GM23338 (cell line): ENCODE results near the gene FHAD1. TPM values are rescaled to one million over a fixed set of nuclear protein-coding genes. Genes with fewer than 3 reads are reported as not detected.
A peak's percentile ranks its signal among the peaks of the same experiment; 100 is the strongest.

Experiments used
- ATAC-seq: fragments of 200-7000 bp; cut with Tn5 transposase; 3 replicates; pipeline ENCODE4 v1.9.1; 2020
- DNase-seq: peaks from one replicate; pipeline ENCODE4 v3.0.0-alpha.2; 2015; ENCODE audit warnings: low spot score
- H2AFZ ChIP-seq: fragments of 200-600 bp; sonication (generic); 2 replicates; pipeline ENCODE4 v1.8.0; 2016; ENCODE audit warnings: antibody characterized with exemption, mild to moderate bottlenecking, moderate library complexity
- H3F3A ChIP-seq: fragments of 200-600 bp; sonication (generic); replicated peaks from 2 replicates; pipeline ENCODE4 v1.8.0; 2017; ENCODE audit warnings: antibody characterized with exemption, mixed run types, low read depth
- H3K27ac ChIP-seq: fragments of 200-600 bp; sonication (generic); 2 replicates; pipeline ENCODE4 v1.6.1; 2016; ENCODE audit warnings: low read depth
- H3K27me3 ChIP-seq: fragments of 200-600 bp; sonication (generic); 2 replicates; pipeline ENCODE4 v1.8.0; 2016; ENCODE audit warnings: mild to moderate bottlenecking, mixed run types, moderate library complexity; ENCODE audit not compliant: insufficient read depth
- H3K36me3 ChIP-seq: fragments of 200-600 bp; sonication (generic); 2 replicates; pipeline ENCODE4 v1.8.0; 2016; ENCODE audit warnings: mild to moderate bottlenecking; ENCODE audit not compliant: insufficient read depth
- H3K4me1 ChIP-seq: fragments of 200-600 bp; sonication (generic); 2 replicates; pipeline ENCODE4 v1.8.0; 2016; ENCODE audit warnings: mild to moderate bottlenecking, moderate library complexity; ENCODE audit not compliant: insufficient read depth
- H3K4me2 ChIP-seq: fragments of 200-600 bp; sonication (generic); 2 replicates; pipeline ENCODE4 v1.7.1; 2017; ENCODE audit warnings: mixed run types
- H3K4me3 ChIP-seq: fragments of 200-600 bp; sonication (generic); 2 replicates; pipeline ENCODE4 v1.6.1; 2016; ENCODE audit warnings: mixed run types
- H3K79me2 ChIP-seq: fragments of 200-600 bp; sonication (generic); replicated peaks from 2 replicates; pipeline ENCODE4 v1.8.0; 2017; ENCODE audit warnings: mild to moderate bottlenecking; ENCODE audit not compliant: insufficient read depth
- H3K9me2 ChIP-seq: fragments of 200-600 bp; sonication (generic); 2 replicates; pipeline ENCODE4 v1.8.0; 2017; ENCODE audit not compliant: insufficient read depth
- H4K20me1 ChIP-seq: fragments of 200-600 bp; sonication (generic); replicated peaks from 2 replicates; pipeline ENCODE4 v1.8.0; 2017; ENCODE audit warnings: mild to moderate bottlenecking; ENCODE audit not compliant: insufficient read depth
- H3K27ac Mint-ChIP-seq: 2 replicates; pipeline ENCODE4 v1.8.0; 2020; ENCODE audit warnings: inconsistent platforms, mild to moderate bottlenecking, moderate library complexity, mixed read lengths
- H3K27me3 Mint-ChIP-seq: 3 replicates; pipeline ENCODE4 v1.8.0; 2022; ENCODE audit warnings: low read depth, mild to moderate bottlenecking, moderate library complexity, mixed read lengths, inconsistent platforms; ENCODE audit not compliant: insufficient read depth, poor library complexity
- H3K36me3 Mint-ChIP-seq: 3 replicates; pipeline ENCODE4 v1.8.0; 2021; ENCODE audit warnings: low read depth, mild to moderate bottlenecking, inconsistent platforms, moderate library complexity, mixed read lengths
- H3K4me1 Mint-ChIP-seq: 3 replicates; pipeline ENCODE4 v1.8.0; 2020; ENCODE audit warnings: mild to moderate bottlenecking, inconsistent platforms, mixed read lengths
- H3K4me3 Mint-ChIP-seq: 3 replicates; pipeline ENCODE4 v1.8.0; 2021; ENCODE audit warnings: moderate library complexity, mild to moderate bottlenecking, inconsistent platforms, mixed read lengths
- H3K9me3 Mint-ChIP-seq: 3 replicates; pipeline ENCODE4 v1.8.0; 2020; ENCODE audit warnings: moderate library complexity, mild to moderate bottlenecking, inconsistent platforms, mixed read lengths
- CREB1 ChIP-seq: fragments of 250-450 bp; sonication (Bioruptor Pico); IDR thresholded peaks from 2 replicates; pipeline ENCODE4 v1.5.0; 2020; ENCODE audit warnings: low read depth, mild to moderate bottlenecking, moderate library complexity
- EZH2 ChIP-seq: fragments of 200-600 bp; sonication (generic); IDR thresholded peaks from one replicate; pipeline ENCODE4 v1.8.0; 2017; ENCODE audit warnings: antibody characterized with exemption, mild to moderate bottlenecking, low read depth; ENCODE audit not compliant: unreplicated experiment
- EZH2phosphoT487 ChIP-seq: fragments of 200-600 bp; sonication (generic); IDR thresholded peaks from one replicate; pipeline ENCODE4 v1.8.1; 2018; ENCODE audit warnings: antibody characterized with exemption; ENCODE audit not compliant: unreplicated experiment
- NANOG ChIP-seq: IDR thresholded peaks from 2 replicates; pipeline ENCODE4 v1.6.1; 2016; ENCODE audit warnings: antibody characterized with exemption, borderline replicate concordance
- STAT1 ChIP-seq: IDR thresholded peaks from one replicate; pipeline ENCODE4 v1.6.1; 2016; ENCODE audit warnings: antibody characterized with exemption; ENCODE audit not compliant: unreplicated experiment
- ZNF114 ChIP-seq: fragments of 250-450 bp; sonication (Bioruptor Pico); IDR thresholded peaks from 2 replicates; pipeline ENCODE4 v1.5.0; 2020; ENCODE audit warnings: mild to moderate bottlenecking, moderate library complexity
- ZNF331 ChIP-seq: fragments of 250-450 bp; sonication (Bioruptor Pico); IDR thresholded peaks from 2 replicates; pipeline ENCODE4 v1.5.0; 2020; ENCODE audit warnings: low read depth, mild to moderate bottlenecking, moderate library complexity
- polyA plus RNA-seq: library from polyadenylated mRNA; unstranded; fragments of >200 nt; fragmentation: Nextera tagmentation; extraction: Ambion mirVana; gene quantifications from 2 replicates; pipeline ENCODE4 v1.2.1, GENCODE V29; 2016
- total RNA-seq: library from RNA; depleted of rRNA; stranded (reverse); fragments of >200 nt; shearing (Covaris generic); gene quantifications from 2 replicates; pipeline ENCODE4 v1.2.3, GENCODE V29; 2014
- TF ChIP-seq, protein P1 (sequence below): IDR thresholded peaks from one replicate; pipeline ENCODE4 v1.6.1; 2018; ENCODE audit warnings: antibody characterized with exemption; ENCODE audit not compliant: unreplicated experiment
- TF ChIP-seq, protein P2 (sequence below), 2 experiments: fragments of 200-600 bp in 1 of 2; sonication (generic) in 1 of 2; conservative IDR thresholded peaks; 2 replicates each; pipeline versions ENCODE4 v1.5.1 to v1.6.1; 2016 to 2017; ENCODE audit warnings: antibody characterized with exemption in 2 of 2, low read depth in 2 of 2, mild to moderate bottlenecking in 2 of 2, moderate library complexity in 1 of 2

FHAD1 gene
- total and polyA plus RNA-seq, 2 experiments from 2014 or later = 1.8 to 3.3 TPM

DNA sequence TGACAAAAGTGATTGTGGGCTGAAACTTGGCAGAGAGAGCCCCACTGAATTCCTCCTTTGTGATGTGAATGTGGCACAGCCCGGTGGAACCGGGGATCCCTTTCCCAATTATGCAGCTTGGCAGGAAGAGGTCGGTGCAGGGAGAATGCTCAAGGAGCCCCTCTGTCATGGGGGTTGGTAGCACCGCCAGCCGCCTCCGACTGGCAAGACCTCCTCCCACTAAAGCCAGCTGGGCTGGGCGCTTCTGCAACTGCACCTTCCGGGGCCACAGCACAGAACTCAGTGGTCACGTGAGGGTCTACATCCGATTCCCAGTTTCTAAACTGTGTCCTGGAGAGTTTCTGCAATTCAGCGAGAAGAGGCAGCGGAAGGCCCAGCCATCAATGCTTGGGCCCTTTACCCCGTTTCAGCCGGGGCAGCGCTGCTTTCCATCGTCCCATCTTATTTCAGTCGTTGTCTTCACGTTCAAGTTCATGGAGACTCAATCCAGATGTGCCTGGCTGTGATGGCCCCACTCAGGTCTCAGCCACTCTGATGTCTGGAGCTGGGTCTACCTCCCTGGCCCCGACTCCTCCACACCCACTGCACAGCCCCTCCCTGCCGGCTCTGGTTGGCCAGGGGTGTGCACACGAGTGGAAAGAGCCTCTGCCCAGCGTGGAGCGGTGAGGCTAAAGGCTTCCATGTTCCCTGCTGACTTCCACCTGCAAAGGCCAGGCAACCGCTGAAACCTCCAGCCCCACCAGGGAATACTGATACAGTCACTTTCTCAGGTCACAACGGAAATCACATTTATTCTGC lies 39.8 kb upstream of the FHAD1 start:
- H3K4me1 ChIP-seq = peaks cover 29% of the 10 kb centered on the region
- peak; percentile 86 for ATAC-seq
- peak overlapping the region; percentile 64 for H3K4me3 Mint-ChIP-seq
- no peaks in the 10 kb centered on the region for H3K9me3 Mint-ChIP-seq
- no peaks in the 10 kb centered on the region for H3K36me3 Mint-ChIP-seq
- H3K4me2 ChIP-seq = peak overlapping the region; percentile 61
- H3K27me3 ChIP-seq = no peaks in the 10 kb centered on the region
- H4K20me1 ChIP-seq = no peaks in the 10 kb centered on the region
- peak overlapping the region; percentile 29 for H3K4me3 ChIP-seq
- H3K36me3 ChIP-seq = no peaks in the 10 kb centered on the region
- H3K27ac ChIP-seq = peak overlapping the region; percentile 92
- H3F3A ChIP-seq = peaks cover 8% of the 10 kb centered on the region
- DNase-seq = peak; percentile 71
- H3K79me2 ChIP-seq = no peaks in the 10 kb centered on the region; the same call in 1 of the 2 replicates
- H3K9me2 ChIP-seq = no peaks in the 10 kb centered on the region
- H2AFZ ChIP-seq = peak overlapping the region; percentile 24; the same call in 1 of the 2 replicates
- H3K27me3 Mint-ChIP-seq = peaks cover 11% of the 10 kb centered on the region
- H3K27ac Mint-ChIP-seq = peak overlapping the region; percentile 92
- no peak for TF ChIP-seq CREB1
- no peak for TF ChIP-seq NANOG
- TF ChIP-seq ZNF331 (CRISPR knock-in tag) = no peak
- TF ChIP-seq EZH2phosphoT487 = no peak
- no peak for TF ChIP-seq ZNF114 (CRISPR knock-in tag)
- TF ChIP-seq, protein P1, sequence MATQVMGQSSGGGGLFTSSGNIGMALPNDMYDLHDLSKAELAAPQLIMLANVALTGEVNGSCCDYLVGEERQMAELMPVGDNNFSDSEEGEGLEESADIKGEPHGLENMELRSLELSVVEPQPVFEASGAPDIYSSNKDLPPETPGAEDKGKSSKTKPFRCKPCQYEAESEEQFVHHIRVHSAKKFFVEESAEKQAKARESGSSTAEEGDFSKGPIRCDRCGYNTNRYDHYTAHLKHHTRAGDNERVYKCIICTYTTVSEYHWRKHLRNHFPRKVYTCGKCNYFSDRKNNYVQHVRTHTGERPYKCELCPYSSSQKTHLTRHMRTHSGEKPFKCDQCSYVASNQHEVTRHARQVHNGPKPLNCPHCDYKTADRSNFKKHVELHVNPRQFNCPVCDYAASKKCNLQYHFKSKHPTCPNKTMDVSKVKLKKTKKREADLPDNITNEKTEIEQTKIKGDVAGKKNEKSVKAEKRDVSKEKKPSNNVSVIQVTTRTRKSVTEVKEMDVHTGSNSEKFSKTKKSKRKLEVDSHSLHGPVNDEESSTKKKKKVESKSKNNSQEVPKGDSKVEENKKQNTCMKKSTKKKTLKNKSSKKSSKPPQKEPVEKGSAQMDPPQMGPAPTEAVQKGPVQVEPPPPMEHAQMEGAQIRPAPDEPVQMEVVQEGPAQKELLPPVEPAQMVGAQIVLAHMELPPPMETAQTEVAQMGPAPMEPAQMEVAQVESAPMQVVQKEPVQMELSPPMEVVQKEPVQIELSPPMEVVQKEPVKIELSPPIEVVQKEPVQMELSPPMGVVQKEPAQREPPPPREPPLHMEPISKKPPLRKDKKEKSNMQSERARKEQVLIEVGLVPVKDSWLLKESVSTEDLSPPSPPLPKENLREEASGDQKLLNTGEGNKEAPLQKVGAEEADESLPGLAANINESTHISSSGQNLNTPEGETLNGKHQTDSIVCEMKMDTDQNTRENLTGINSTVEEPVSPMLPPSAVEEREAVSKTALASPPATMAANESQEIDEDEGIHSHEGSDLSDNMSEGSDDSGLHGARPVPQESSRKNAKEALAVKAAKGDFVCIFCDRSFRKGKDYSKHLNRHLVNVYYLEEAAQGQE = no peak
- no peak for TF ChIP-seq STAT1
- no peak for TF ChIP-seq EZH2
- TF ChIP-seq, protein P2, sequence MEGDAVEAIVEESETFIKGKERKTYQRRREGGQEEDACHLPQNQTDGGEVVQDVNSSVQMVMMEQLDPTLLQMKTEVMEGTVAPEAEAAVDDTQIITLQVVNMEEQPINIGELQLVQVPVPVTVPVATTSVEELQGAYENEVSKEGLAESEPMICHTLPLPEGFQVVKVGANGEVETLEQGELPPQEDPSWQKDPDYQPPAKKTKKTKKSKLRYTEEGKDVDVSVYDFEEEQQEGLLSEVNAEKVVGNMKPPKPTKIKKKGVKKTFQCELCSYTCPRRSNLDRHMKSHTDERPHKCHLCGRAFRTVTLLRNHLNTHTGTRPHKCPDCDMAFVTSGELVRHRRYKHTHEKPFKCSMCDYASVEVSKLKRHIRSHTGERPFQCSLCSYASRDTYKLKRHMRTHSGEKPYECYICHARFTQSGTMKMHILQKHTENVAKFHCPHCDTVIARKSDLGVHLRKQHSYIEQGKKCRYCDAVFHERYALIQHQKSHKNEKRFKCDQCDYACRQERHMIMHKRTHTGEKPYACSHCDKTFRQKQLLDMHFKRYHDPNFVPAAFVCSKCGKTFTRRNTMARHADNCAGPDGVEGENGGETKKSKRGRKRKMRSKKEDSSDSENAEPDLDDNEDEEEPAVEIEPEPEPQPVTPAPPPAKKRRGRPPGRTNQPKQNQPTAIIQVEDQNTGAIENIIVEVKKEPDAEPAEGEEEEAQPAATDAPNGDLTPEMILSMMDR (conservative IDR thresholded peaks at IDR 0.05; ENCODE audit: low read depth in 2 of 2) = no peak
- H3K4me1 Mint-ChIP-seq = peaks cover 52% of the 10 kb centered on the region
